Stimulated activated CD4-positive, alpha-beta T cell treated with anti-CD3 and anti-CD28 coated beads, Interleukin-1b, Interleukin-23, amount 100 ng/mL, for 4 hours (primary cell): ENCODE data around the gene NGEF.
"Not testable (repeated sequence)": the region's sequence is repeated elsewhere in the genome, so short reads cannot be mapped to it uniquely, and the experiment has no call there.

Experiments
- DNase-seq, 2 donors: peaks; one replicate each; pipeline ENCODE4 v3.0.0-alpha.2; 2020; ENCODE audit warnings: low read depth in 2 of 2

The NGEF gene

GRCh38 chr2:232871835-232872736 lies 141.0 kb downstream of the NGEF start:
- DNase-seq, result no peak

GRCh38 chr2:232871418-232871834 lies 141.6 kb downstream of the NGEF start:
- DNase-seq, result no peak

GRCh38 chr2:232870766-232871371 lies 142.2 kb downstream of the NGEF start:
- DNase-seq, result no peak

- DNase-seq, result no peak
Measured at GRCh38 chr2:232870018-232870765, 142.9 kb downstream of the NGEF start, which contains the start of gene SNORC. SNORC (plus strand) TSS chr2:232870264; CDS start chr2:232870342, 78 bp downstream.

- DNase-seq, result no peak
Measured at GRCh38 chr2:232869138-232870017, 143.7 kb downstream of the NGEF start.

GRCh38 chr2:232866104-232866503 lies 147.0 kb downstream of the NGEF start:
- DNase-seq, result no peak

GRCh38 chr2:232865165-232865564 lies 147.9 kb downstream of the NGEF start:
- no peak for DNase-seq

GRCh38 chr2:232863996-232864395 lies 149.1 kb downstream of the NGEF start:
- DNase-seq, result no peak

GRCh38 chr2:232861353-232861752 lies 151.7 kb downstream of the NGEF start:
- no peak for DNase-seq

GRCh38 chr2:232860593-232861241 lies 152.3 kb downstream of the NGEF start:
- DNase-seq, result no peak

GRCh38 chr2:232859385-232859916 lies 153.6 kb downstream of the NGEF start:
- DNase-seq, result no peak

GRCh38 chr2:232857158-232857563 lies 155.9 kb downstream of the NGEF start:
- DNase-seq, result no peak

GRCh38 chr2:232854082-232854481 lies 159.0 kb downstream of the NGEF start:
- no peak for DNase-seq

GRCh38 chr2:232852676-232853075 lies 160.4 kb downstream of the NGEF start:
- no peak for DNase-seq

- DNase-seq, result not testable (repeated sequence)
Measured at GRCh38 chr2:232852081-232852480, 161.0 kb downstream of the NGEF start.

- DNase-seq, result no peak
Measured at GRCh38 chr2:232850039-232850438, 163.0 kb downstream of the NGEF start.

GRCh38 chr2:232846055-232846454 lies 167.0 kb downstream of the NGEF start:
- no peak for DNase-seq

GRCh38 chr2:232843834-232844233 lies 169.2 kb downstream of the NGEF start:
- DNase-seq, result no peak

GRCh38 chr2:232842689-232843088 lies 170.4 kb downstream of the NGEF start:
- no peak for DNase-seq

GRCh38 chr2:232839411-232840079 lies 173.5 kb downstream of the NGEF start:
- DNase-seq, result no peak
